ENCODE measurements around the gene NLRP11.
"Not testable (repeated sequence)": the region's sequence is repeated elsewhere in the genome, so short reads cannot be mapped to it uniquely, and the experiment has no call there.

Gene NLRP11

GRCh38 chr19:55777528-55777927 lies 54.3 kb downstream of the NLRP11 start:
- FAIRE-seq, result no peak

GRCh38 chr19:55769632-55770031 lies 62.2 kb downstream of the NLRP11 start:
- FAIRE-seq, result not testable (repeated sequence)

GRCh38 chr19:55768818-55769217 lies 63.0 kb downstream of the NLRP11 start, which contains the start of gene RFPL4AL1:
Gene RFPL4AL1 (plus strand): TSS chr19:55769118. CDS start chr19:55771805, 2,687 bp downstream.
- peak; percentile 55 for FAIRE-seq

- FAIRE-seq, result no peak
Measured at GRCh38 chr19:55766466-55766865, 65.3 kb downstream of the NLRP11 start.

DNA sequence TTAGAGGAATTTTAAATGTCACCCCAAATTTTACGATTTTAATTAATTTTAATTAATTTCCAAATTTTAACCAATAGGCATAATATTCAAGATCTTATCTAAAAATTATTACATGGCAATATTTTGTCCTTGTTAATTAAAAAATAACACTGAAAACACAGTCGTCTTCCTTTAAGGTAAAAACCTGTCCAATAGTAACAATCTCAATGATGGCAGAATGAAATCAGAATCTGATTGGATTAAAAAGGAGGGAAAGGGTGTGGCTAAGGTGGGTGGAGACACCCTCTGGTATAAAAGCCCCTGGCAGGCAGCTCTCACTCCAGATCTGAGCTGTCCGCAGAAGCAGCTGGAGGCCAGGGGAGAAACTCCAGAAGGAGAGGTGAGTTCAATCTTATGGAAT lies 73.0 kb downstream of the NLRP11 start, which contains the start of gene RFPL4A:
RFPL4A (plus strand) TSS at position 301 of the 400 bp plus-strand sequence. CDS start 2,704 bp downstream, outside the sequence.
- peak; percentile 16 for FAIRE-seq

GRCh38 chr19:55756808-55757207 lies 75.0 kb downstream of the NLRP11 start:
- FAIRE-seq, result not testable (repeated sequence)

GRCh38 chr19:55753401-55753800 lies 78.4 kb downstream of the NLRP11 start:
- FAIRE-seq, result no peak

GRCh38 chr19:55750715-55751114 lies 81.1 kb downstream of the NLRP11 start:
- no peak for FAIRE-seq

- FAIRE-seq, result no peak
Measured at GRCh38 chr19:55738302-55738701, 93.5 kb downstream of the NLRP11 start, which contains the start of gene NLRP9. Gene NLRP9 (minus strand): TSS chr19:55738402. CDS start chr19:55738374, 28 bp downstream.

All from A204.1 (cell line).